Stomach (tissue), 9 donors: Measurements from ENCODE around the gene MAP3K2. TPM values are rescaled to one million over a fixed set of nuclear protein-coding genes. Genes with fewer than 3 reads are reported as not detected.

Source experiments
- DNase-seq, 2 donors: peaks; one replicate each; pipeline versions ENCODE4 v3.0.0 to v3.0.0-alpha.2; 2013 to 2019
- H3K27ac ChIP-seq, 5 donors: fragments of 200-600 bp in 4 of 5; sonication (generic) in 4 of 5; one replicate each; pipeline ENCODE4 v1.5.1; 2013 to 2019; ENCODE audit warnings: mild to moderate bottlenecking in 1 of 5, moderate library complexity in 1 of 5
- H3K27me3 ChIP-seq, 3 donors: fragments of 200-600 bp; sonication (generic); one replicate each; pipeline ENCODE4 v1.5.1; 2017 to 2019; ENCODE audit warnings: mixed run types in 1 of 3
- H3K36me3 ChIP-seq, 4 donors: fragments of 200-600 bp; sonication (generic); 1 replicate in 3 of 4; 2 replicates in 1 of 4; pipeline ENCODE4 v1.5.1; 2016 to 2019
- H3K4me1 ChIP-seq, 4 donors: fragments of 200-600 bp; sonication (generic); one replicate each; pipeline ENCODE4 v1.5.1; 2016 to 2019
- H3K4me3 ChIP-seq, 4 donors: fragments of 200-600 bp; sonication (generic) in 3 of 4; one replicate each; pipeline ENCODE4 v1.5.1; 2016 to 2019; ENCODE audit warnings: mild to moderate bottlenecking in 1 of 4
- H3K9me3 ChIP-seq, 4 donors: fragments of 200-600 bp; sonication (generic); one replicate each; pipeline ENCODE4 v1.5.1; 2016 to 2019
- EP300 ChIP-seq: sonication (generic); formaldehyde crosslinking; IDR thresholded peaks from one replicate; pipeline ENCODE4 v1.6.1; 2017; ENCODE audit warnings: antibody characterized with exemption
- POLR2A ChIP-seq, 4 donors: fragments of 450-650 bp; IDR thresholded peaks; one replicate each; pipeline ENCODE4 v1.6.1; 2016; ENCODE audit warnings: antibody characterized with exemption in 4 of 4, control low read depth in 2 of 4, mild to moderate bottlenecking in 1 of 4, moderate library complexity in 1 of 4
- POLR2AphosphoS5 ChIP-seq, 3 donors: sonication (generic); formaldehyde crosslinking; IDR thresholded peaks; one replicate each; pipeline ENCODE4 v1.6.1; 2016; ENCODE audit warnings: antibody characterized with exemption in 3 of 3
- WGBS, 5 donors: extraction: QIAGEN DNeasy Blood & Tissue Kit in 3 of 5; methylation state at CpG; one replicate each; pipeline versions ENCODE4 v1.1.5 to v1.1.7; 2013 to 2018; 5-methylcytosine and 5-hydroxymethylcytosine counted together
- intact Hi-C: fragments of 100-400 bp; cut with DNase I; formaldehyde crosslinking; loops from one replicate; pipeline ENCODE4 v1.15.1; 2023; ENCODE audit warnings: low total_unique reads
- polyA plus RNA-seq, 3 donors: library from polyadenylated mRNA; stranded (reverse); fragments of 200-250 nt; gene quantifications; one replicate each; pipeline ENCODE4 v1.2.3, GENCODE V29; 2013
- total RNA-seq, 5 donors: library from RNA; depleted of rRNA; stranded (reverse); fragments of >200 nt; gene quantifications; one replicate each; pipeline versions ENCODE4 v1.1.0 to v1.2.3, GENCODE V29; 2014 to 2016
- TF ChIP-seq, protein P1 (sequence below), 7 experiments: fragments of 450-650 bp in 4 of 7; fragments of 200-600 bp in 3 of 7; sonication (generic) in 3 of 7; IDR thresholded peaks; one replicate each; pipeline ENCODE4 v1.5.1; 2016 to 2019; ENCODE audit warnings: antibody characterized with exemption in 7 of 7, control low read depth in 2 of 7, mild to moderate bottlenecking in 1 of 7
- donor health status: healthy with polysubstance abuse.
- donor health status: Bipolar disorder and iron deficiency.
- donor health status: healthy.

MAP3K2 gene
- total and polyA plus RNA-seq, 8 donors: 3.8 to 141 (median 55.6) TPM

DNA sequence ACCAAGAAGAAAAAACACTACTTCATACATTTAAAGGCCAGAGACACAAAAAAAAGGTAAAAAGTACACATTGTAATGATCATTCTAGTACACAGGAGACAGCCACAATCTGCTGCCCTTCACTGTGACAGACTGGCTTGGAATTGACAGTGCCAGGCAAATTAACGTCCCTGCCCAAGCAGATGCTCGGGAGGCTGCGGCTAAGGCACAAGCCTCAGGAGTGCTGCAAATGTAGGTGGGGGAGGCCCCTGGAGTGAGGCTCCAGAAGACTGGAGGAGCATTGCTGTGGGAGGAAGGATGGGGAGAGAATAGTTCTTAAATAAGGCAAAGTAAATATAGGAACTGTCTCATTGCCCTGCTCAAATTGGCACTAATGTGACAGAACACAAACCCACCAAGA is 112.4 kb downstream of the MAP3K2 start:
- H3K4me3 ChIP-seq: no peak overlapping the region
- 91 to 96% (median 95%) methylated on average over 3 of the region's 3 CpGs for WGBS, 5 donors
- H3K36me3 ChIP-seq: peaks cover 78 to 100% (median 100%) of the 10 kb centered on the region in 4 donors
- H3K27me3 ChIP-seq: no peaks in the 10 kb centered on the region
- H3K4me1 ChIP-seq: no peaks in the 10 kb centered on the region
- no peak for DNase-seq
- TF ChIP-seq EP300 (no peak), POLR2A (IDR thresholded peaks at IDR 0.05) (no peak), POLR2AphosphoS5 (IDR thresholded peaks at IDR 0.05) (no peak)
- TF ChIP-seq, protein P1, sequence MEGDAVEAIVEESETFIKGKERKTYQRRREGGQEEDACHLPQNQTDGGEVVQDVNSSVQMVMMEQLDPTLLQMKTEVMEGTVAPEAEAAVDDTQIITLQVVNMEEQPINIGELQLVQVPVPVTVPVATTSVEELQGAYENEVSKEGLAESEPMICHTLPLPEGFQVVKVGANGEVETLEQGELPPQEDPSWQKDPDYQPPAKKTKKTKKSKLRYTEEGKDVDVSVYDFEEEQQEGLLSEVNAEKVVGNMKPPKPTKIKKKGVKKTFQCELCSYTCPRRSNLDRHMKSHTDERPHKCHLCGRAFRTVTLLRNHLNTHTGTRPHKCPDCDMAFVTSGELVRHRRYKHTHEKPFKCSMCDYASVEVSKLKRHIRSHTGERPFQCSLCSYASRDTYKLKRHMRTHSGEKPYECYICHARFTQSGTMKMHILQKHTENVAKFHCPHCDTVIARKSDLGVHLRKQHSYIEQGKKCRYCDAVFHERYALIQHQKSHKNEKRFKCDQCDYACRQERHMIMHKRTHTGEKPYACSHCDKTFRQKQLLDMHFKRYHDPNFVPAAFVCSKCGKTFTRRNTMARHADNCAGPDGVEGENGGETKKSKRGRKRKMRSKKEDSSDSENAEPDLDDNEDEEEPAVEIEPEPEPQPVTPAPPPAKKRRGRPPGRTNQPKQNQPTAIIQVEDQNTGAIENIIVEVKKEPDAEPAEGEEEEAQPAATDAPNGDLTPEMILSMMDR (IDR thresholded peaks at IDR 0.05): no peak
- H3K27ac ChIP-seq: no peak overlapping the region
- H3K9me3 ChIP-seq: no peaks in the 10 kb centered on the region
- intact Hi-C loops: no loop called here

DNA sequence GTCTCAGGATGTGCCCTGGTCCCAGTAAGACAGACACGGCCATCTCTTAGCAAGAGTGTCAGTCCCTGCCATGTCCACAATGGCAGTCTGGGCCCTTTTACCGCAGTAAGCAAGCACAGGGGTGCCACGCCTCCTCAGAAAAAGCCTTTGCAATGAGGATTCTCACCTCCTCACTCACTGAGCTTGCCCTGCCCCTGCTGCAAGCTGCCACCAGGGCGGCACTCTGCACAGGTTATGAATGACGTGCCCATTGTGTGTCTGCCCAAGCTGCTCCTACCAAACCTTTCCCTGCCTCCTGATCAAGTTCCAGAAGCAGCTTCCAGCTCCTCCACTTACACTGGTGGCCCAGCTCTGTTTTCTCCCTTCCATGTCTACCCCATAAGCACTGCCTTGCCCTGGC is 117.1 kb downstream of the MAP3K2 start:
- H3K4me1 ChIP-seq: no peaks in the 10 kb centered on the region
- no peak for TF ChIP-seq EP300
- TF ChIP-seq, protein P1 (IDR thresholded peaks at IDR 0.05): no peak
- no peak for TF ChIP-seq POLR2A (IDR thresholded peaks at IDR 0.05)
- no peak for TF ChIP-seq POLR2AphosphoS5 (IDR thresholded peaks at IDR 0.05)
- no peak overlapping the region for H3K4me3 ChIP-seq
- intact Hi-C loops: no loop called here
- no peaks in the 10 kb centered on the region for H3K9me3 ChIP-seq
- no peaks in the 10 kb centered on the region for H3K27me3 ChIP-seq
- peaks cover 62 to 91% (median 90%) of the 10 kb centered on the region in 4 donors for H3K36me3 ChIP-seq
- DNase-seq: no peak
- 97 to 99% (median 98%) methylated on average over 5 of the region's 5 CpGs for WGBS, 5 donors
- H3K27ac ChIP-seq: no peak overlapping the region

DNA sequence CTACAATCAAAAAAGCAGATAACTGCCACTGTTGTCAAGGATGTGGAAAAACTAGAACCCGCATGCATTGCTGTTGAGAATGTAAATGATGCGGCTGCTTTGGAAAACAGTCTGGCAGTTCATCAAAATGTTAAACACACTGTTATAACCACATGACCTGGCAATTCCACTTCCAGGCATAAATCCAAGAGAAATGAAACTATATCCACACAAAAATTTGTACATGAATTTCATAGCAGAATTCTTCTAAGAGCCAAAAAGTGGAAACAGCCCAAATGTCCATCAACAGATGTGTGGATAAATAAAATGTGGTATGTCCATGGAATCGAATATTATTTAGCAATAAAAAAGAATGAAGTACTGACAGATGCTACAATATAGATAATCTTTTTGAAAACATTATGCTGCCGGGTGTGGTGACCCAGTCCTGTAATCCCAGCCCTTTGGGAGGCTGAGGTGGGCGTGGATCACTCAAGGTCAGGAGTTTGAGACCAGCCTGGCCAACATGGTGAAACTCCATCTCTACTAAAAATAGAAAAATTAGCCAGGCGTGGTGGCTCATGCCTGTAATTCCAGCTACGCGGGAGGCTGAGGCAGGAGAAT is 125.9 kb downstream of the MAP3K2 start:
- intact Hi-C loops: no loop called here
- no peaks in the 10 kb centered on the region for H3K27me3 ChIP-seq
- DNase-seq: peak in 1 of 2 donors; percentile 58
- no peaks in the 10 kb centered on the region for H3K4me1 ChIP-seq
- no peak overlapping the region for H3K4me3 ChIP-seq
- peaks cover 32 to 65% (median 61%) of the 10 kb centered on the region in 4 donors for H3K36me3 ChIP-seq
- no peak overlapping the region for H3K27ac ChIP-seq
- no peaks in the 10 kb centered on the region for H3K9me3 ChIP-seq
- 87 to 92% (median 91%) methylated on average over 8 of the region's 8 CpGs for WGBS, 5 donors
- TF ChIP-seq EP300 (no peak), POLR2AphosphoS5 (IDR thresholded peaks at IDR 0.05) (no peak), POLR2A (IDR thresholded peaks at IDR 0.05) (no peak)
- TF ChIP-seq, protein P1 (IDR thresholded peaks at IDR 0.05): no peak

DNA sequence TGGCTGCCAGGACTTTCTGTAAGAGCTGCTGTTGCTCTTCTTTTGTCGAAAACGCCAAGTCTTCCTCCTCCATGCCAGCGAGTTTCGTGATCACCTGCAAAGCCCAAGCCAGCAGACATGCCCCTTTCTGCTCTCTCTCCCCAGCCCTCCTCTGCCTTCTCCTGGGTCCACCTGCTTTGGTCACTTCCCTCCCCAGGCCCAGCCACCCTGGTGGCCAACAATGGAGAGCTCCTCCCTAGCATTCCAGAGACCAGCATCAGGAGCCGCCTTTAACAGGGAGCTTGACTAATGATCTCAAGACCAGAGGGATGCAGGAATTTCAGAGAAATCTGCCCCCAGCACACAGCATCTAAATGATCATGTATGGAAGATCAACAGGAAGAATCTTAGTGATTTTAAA is 128.4 kb downstream of the MAP3K2 start:
- TF ChIP-seq POLR2A (IDR thresholded peaks at IDR 0.05): no peak
- TF ChIP-seq, protein P1 (IDR thresholded peaks at IDR 0.05): no peak
- no peak for TF ChIP-seq POLR2AphosphoS5 (IDR thresholded peaks at IDR 0.05)
- TF ChIP-seq EP300: no peak
- Histone ChIP-seq H3K27me3 (no peaks in the 10 kb centered on the region), H3K27ac (no peak overlapping the region), H3K4me3 (no peak overlapping the region), H3K36me3 (peaks cover 36 to 74% (median 72%) of the 10 kb centered on the region in 4 donors), H3K4me1 (no peaks in the 10 kb centered on the region), H3K9me3 (no peaks in the 10 kb centered on the region)
- WGBS, 5 donors: 92 to 97% (median 95%) methylated on average over 5 of the region's 5 CpGs
- intact Hi-C loops: no loop called here
- no peak for DNase-seq
